Upper lobe of left lung (tissue), 6 donors: Measurements from ENCODE around the gene APPBP2. TPM values are rescaled to one million over a fixed set of nuclear protein-coding genes. Genes with fewer than 3 reads are reported as not detected.

Experiments
- ATAC-seq, 2 donors: fragments of 200-7000 bp; cut with Tn5 transposase; one replicate each; pipeline ENCODE4 v1.9.1; 2022; ENCODE audit warnings: mild to moderate bottlenecking in 2 of 2, moderate library complexity in 2 of 2; ENCODE audit not compliant: low FRiP score in 2 of 2
- DNase-seq, 2 donors: peaks; one replicate each; pipeline ENCODE4 v3.0.0-alpha.2; 2019 to 2020
- H3K27ac ChIP-seq, 4 donors: fragments of 200-600 bp; sonication (generic); one replicate each; pipeline ENCODE4 v1.5.1; 2016 to 2019
- H3K27me3 ChIP-seq, 4 donors: fragments of 200-600 bp; sonication (generic); one replicate each; pipeline ENCODE4 v1.5.1; 2017 to 2019
- H3K36me3 ChIP-seq, 4 donors: fragments of 200-600 bp; sonication (generic); one replicate each; pipeline ENCODE4 v1.5.1; 2016 to 2019
- H3K4me1 ChIP-seq, 4 donors: fragments of 200-600 bp; sonication (generic); one replicate each; pipeline ENCODE4 v1.5.1; 2018 to 2019
- H3K4me3 ChIP-seq, 4 donors: fragments of 200-600 bp; sonication (generic); one replicate each; pipeline ENCODE4 v1.5.1; 2017 to 2019; ENCODE audit warnings: mild to moderate bottlenecking in 2 of 4, moderate library complexity in 1 of 4
- H3K9me3 ChIP-seq, 4 donors: fragments of 200-600 bp; sonication (generic); one replicate each; pipeline ENCODE4 v1.5.1; 2018 to 2019
- EP300 ChIP-seq, 4 donors: sonication (generic); formaldehyde crosslinking; IDR thresholded peaks; one replicate each; pipeline ENCODE4 v1.5.1; 2017; ENCODE audit warnings: antibody characterized with exemption in 4 of 4, control low read depth in 2 of 4
- POLR2A ChIP-seq, 4 donors: fragments of 450-650 bp; IDR thresholded peaks; one replicate each; pipeline ENCODE4 v1.5.1; 2016 to 2017; ENCODE audit warnings: antibody characterized with exemption in 4 of 4, mild to moderate bottlenecking in 2 of 4
- POLR2AphosphoS5 ChIP-seq, 2 donors: sonication (generic); formaldehyde crosslinking; IDR thresholded peaks; one replicate each; pipeline ENCODE4 v1.5.1; 2017; ENCODE audit warnings: antibody characterized with exemption in 2 of 2
- WGBS, 2 donors: methylation state at CpG; one replicate each; pipeline ENCODE4 v1.1.5; 2017 to 2018; 5-methylcytosine and 5-hydroxymethylcytosine counted together
- total RNA-seq, 6 donors: library from RNA; depleted of rRNA in 4 of 6; stranded (reverse); fragments of >200 nt in 4 of 6; gene quantifications; one replicate each; pipeline versions ENCODE4 v1.1.0 to v1.2.1, GENCODE V29; 2016 to 2021
- TF ChIP-seq, protein P1 (sequence below), 6 experiments: fragments of 450-650 bp in 4 of 6; fragments of 200-600 bp in 2 of 6; sonication (generic) in 2 of 6; IDR thresholded peaks; one replicate each; pipeline ENCODE4 v1.5.1; 2016 to 2019; ENCODE audit warnings: antibody characterized with exemption in 6 of 6
- donor health status: DM: no; HTN: no; CAD: no; lungs with moderate emphysema.
- donor health status: DM: no; HTN: yes; CAD: no; lungs with severe emphysema.

The APPBP2 gene
- total RNA-seq, 6 donors from 2014 or later, result 17.4 to 42.9 (median 28.7) TPM

DNA sequence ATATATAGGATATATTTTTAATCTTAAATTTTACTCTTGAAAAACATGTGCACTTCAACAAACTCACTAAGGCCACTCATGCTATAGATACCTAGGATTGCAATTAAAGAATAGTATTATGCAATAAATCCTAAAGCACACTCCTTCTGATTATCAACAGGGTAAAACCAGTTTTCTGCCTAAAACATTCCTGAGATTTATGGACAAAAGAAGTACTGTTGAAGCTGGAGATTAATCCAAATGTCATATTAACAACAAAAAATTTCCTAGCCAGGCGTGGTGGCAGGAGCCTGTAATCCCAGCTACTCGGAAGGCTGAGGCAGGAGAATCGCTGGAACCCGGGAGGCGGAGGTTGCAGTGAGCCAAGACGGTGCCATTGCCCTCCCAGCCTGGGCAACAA is 82.3 kb downstream of the APPBP2 start:
- Histone ChIP-seq H3K36me3 (peaks cover 0 to 43% (median 18%) of the 10 kb centered on the region in 4 donors), H3K27me3 (no peaks in the 10 kb centered on the region), H3K27ac (no peak overlapping the region), H3K4me1 (no peaks in the 10 kb centered on the region), H3K4me3 (no peak overlapping the region), H3K9me3 (no peaks in the 10 kb centered on the region)
- DNase-seq (no peak), ATAC-seq (no peak)
- WGBS, 2 donors, result 64 to 68% methylated on average over 6 of the region's 6 CpGs
- TF ChIP-seq EP300 (IDR thresholded peaks at IDR 0.05) (no peak), POLR2A (IDR thresholded peaks at IDR 0.05) (no peak), POLR2AphosphoS5 (IDR thresholded peaks at IDR 0.05) (no peak)
- TF ChIP-seq, protein P1, sequence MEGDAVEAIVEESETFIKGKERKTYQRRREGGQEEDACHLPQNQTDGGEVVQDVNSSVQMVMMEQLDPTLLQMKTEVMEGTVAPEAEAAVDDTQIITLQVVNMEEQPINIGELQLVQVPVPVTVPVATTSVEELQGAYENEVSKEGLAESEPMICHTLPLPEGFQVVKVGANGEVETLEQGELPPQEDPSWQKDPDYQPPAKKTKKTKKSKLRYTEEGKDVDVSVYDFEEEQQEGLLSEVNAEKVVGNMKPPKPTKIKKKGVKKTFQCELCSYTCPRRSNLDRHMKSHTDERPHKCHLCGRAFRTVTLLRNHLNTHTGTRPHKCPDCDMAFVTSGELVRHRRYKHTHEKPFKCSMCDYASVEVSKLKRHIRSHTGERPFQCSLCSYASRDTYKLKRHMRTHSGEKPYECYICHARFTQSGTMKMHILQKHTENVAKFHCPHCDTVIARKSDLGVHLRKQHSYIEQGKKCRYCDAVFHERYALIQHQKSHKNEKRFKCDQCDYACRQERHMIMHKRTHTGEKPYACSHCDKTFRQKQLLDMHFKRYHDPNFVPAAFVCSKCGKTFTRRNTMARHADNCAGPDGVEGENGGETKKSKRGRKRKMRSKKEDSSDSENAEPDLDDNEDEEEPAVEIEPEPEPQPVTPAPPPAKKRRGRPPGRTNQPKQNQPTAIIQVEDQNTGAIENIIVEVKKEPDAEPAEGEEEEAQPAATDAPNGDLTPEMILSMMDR (IDR thresholded peaks at IDR 0.05), result no peak

DNA sequence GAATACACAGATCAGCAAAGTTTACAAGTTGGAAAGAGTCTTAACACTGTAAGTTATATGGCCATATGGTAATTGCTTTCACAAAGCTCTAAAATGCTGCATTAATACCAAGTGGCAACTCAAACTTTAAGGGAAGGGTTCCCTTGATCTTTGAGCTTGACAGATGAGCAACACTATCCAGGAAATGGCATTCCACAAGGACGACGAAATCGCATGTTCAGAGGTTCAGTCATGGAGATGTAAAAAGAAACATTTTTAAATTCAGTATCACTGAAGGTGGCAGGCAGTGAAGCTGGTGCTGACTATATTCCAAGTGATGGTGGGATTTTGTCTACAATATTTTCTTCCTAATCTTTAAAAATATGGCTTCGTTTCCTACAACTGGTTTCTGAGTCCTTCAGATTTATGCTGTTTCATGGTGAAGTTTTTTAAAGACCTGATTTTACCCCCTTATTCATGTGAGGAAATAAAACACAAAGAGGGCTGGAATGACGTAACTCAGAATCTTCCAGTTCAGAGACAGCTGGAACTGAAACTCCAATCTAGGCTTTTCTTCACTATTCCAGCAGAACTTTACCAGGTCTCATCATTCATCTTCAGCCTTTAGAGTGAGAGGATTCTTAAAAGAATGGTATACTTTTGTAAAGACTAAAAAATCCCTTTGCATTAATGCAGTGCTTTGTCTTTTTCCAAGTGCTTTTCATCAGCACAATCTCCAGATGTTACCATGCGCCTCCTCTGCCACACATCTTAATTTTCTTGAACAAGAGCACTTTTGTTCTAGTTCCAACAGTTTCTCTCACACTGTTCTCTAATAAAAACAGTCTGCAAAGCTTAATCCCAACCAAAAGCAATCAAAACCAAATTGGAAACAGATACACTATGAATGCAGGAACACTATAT is 83.5 kb downstream of the APPBP2 start:
- no peak for DNase-seq
- H3K27me3 ChIP-seq, result no peaks in the 10 kb centered on the region
- H3K36me3 ChIP-seq, result peaks cover 0 to 31% (median 8%) of the 10 kb centered on the region in 4 donors
- H3K27ac ChIP-seq, result no peak overlapping the region
- H3K4me1 ChIP-seq, result no peaks in the 10 kb centered on the region
- ATAC-seq, result no peak
- H3K9me3 ChIP-seq, result no peaks in the 10 kb centered on the region
- 67 to 70% methylated on average over 6 of the region's 6 CpGs for WGBS, 2 donors
- TF ChIP-seq EP300 (IDR thresholded peaks at IDR 0.05) (no peak), POLR2AphosphoS5 (IDR thresholded peaks at IDR 0.05) (no peak), POLR2A (IDR thresholded peaks at IDR 0.05) (no peak)
- TF ChIP-seq, protein P1 (IDR thresholded peaks at IDR 0.05), result no peak
- H3K4me3 ChIP-seq, result no peak overlapping the region

DNA sequence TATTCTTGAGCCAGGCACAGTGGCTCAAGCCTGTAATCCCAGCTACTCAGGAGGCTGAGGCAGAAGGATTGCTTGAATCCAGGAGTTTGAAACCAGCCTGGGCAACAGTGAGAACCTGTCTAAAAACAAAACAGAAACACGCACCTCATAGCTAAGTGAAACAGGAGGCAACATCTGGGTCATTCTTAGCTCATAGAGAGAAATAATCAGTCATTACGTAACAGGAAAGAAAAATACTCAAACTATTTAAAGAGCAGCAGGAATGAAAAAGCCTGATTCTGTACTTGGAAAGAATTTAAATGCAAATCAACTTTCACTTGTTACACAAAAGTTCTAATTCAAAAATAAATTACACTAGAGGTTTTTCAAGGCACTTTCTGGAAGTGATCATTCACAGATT is 86.5 kb downstream of the APPBP2 start:
- H3K36me3 ChIP-seq, result peaks cover 0 to under 1% (median 0%) of the 10 kb centered on the region in 4 donors
- H3K4me3 ChIP-seq, result no peak overlapping the region
- WGBS, 2 donors, result 25 to 27% methylated on average over 2 of the region's 2 CpGs
- no peak for ATAC-seq
- peaks cover 0 to 9% (median 0%) of the 10 kb centered on the region in 4 donors for H3K4me1 ChIP-seq
- TF ChIP-seq, protein P1 (IDR thresholded peaks at IDR 0.05), result no peak
- TF ChIP-seq EP300 (IDR thresholded peaks at IDR 0.05) (no peak), POLR2A (IDR thresholded peaks at IDR 0.05) (no peak), POLR2AphosphoS5 (IDR thresholded peaks at IDR 0.05) (no peak)
- no peak overlapping the region for H3K27ac ChIP-seq
- no peaks in the 10 kb centered on the region for H3K9me3 ChIP-seq
- DNase-seq, result no peak
- H3K27me3 ChIP-seq, result no peaks in the 10 kb centered on the region

GRCh38 chr17:60436676-60437075 is 89.4 kb downstream of the APPBP2 start:
- TF ChIP-seq, protein P1 (IDR thresholded peaks at IDR 0.05), result no peak
- TF ChIP-seq POLR2A (IDR thresholded peaks at IDR 0.05) (no peak), POLR2AphosphoS5 (IDR thresholded peaks at IDR 0.05) (no peak), EP300 (IDR thresholded peaks at IDR 0.05) (no peak)
- no peak overlapping the region for H3K27ac ChIP-seq

More at GRCh38 chr17:60436676-60437075, 89.4 kb downstream of the APPBP2 start:
- 53 to 56% methylated on average over 5 of the region's 5 CpGs for WGBS, 2 donors
- Histone ChIP-seq H3K9me3 (no peaks in the 10 kb centered on the region), H3K27me3 (no peaks in the 10 kb centered on the region), H3K4me3 (no peak overlapping the region), H3K36me3 (no peaks in the 10 kb centered on the region), H3K4me1 (peaks cover 0 to 9% (median 0%) of the 10 kb centered on the region in 4 donors)
- ATAC-seq (no peak), DNase-seq (no peak)
